Muscle layer of duodenum (tissue), 2 donors: ENCODE results near the gene USP43.

Experiments
- H3K27ac ChIP-seq: one replicate; pipeline ENCODE4 v1.7.0; 2013; ENCODE audit warnings: mild to moderate bottlenecking, low read length
- H3K27me3 ChIP-seq: one replicate; pipeline ENCODE4 v1.7.0; 2013; ENCODE audit warnings: low read depth, mild to moderate bottlenecking, control low read depth, low read length
- H3K36me3 ChIP-seq, 2 donors: one replicate each; pipeline ENCODE4 v1.7.0; 2013; ENCODE audit warnings: low read length in 2 of 2, control low read depth in 1 of 2, mild to moderate bottlenecking in 1 of 2; ENCODE audit not compliant: insufficient read depth in 2 of 2, control insufficient read depth in 1 of 2
- H3K4me1 ChIP-seq, 2 donors: one replicate each; pipeline ENCODE4 v1.7.0; 2013; ENCODE audit warnings: low read length in 2 of 2, mild to moderate bottlenecking in 2 of 2, control low read depth in 1 of 2, moderate library complexity in 1 of 2; ENCODE audit not compliant: insufficient read depth in 2 of 2, control insufficient read depth in 1 of 2
- H3K4me3 ChIP-seq, 2 donors: one replicate each; pipeline ENCODE4 v1.7.0; 2013; ENCODE audit warnings: low read length in 2 of 2, low read depth in 1 of 2, mild to moderate bottlenecking in 1 of 2
- H3K9me3 ChIP-seq, 2 donors: one replicate each; pipeline ENCODE4 v1.7.0; 2013; ENCODE audit warnings: low read length in 2 of 2, control low read depth in 1 of 2, mild to moderate bottlenecking in 1 of 2; ENCODE audit not compliant: control insufficient read depth in 1 of 2
- donor health status: healthy.

USP43 gene

GRCh38 chr17:9666461-9667050 is 21.2 kb downstream of the USP43 start:
- H3K27ac ChIP-seq: no peak overlapping the region
- H3K4me1 ChIP-seq: no peaks in the 10 kb centered on the region
- H3K4me3 ChIP-seq: no peak overlapping the region
- no peaks in the 10 kb centered on the region for H3K27me3 ChIP-seq
- H3K36me3 ChIP-seq: no peaks in the 10 kb centered on the region
- peaks cover 0 to 3% of the 10 kb centered on the region in 2 donors for H3K9me3 ChIP-seq

- no peak overlapping the region for H3K4me3 ChIP-seq
- no peaks in the 10 kb centered on the region for H3K36me3 ChIP-seq
- no peaks in the 10 kb centered on the region for H3K27me3 ChIP-seq
- H3K4me1 ChIP-seq: no peaks in the 10 kb centered on the region
- peaks cover 0 to 3% of the 10 kb centered on the region in 2 donors for H3K9me3 ChIP-seq
- no peak overlapping the region for H3K27ac ChIP-seq
Observed at GRCh38 chr17:9668517-9668916, 23.2 kb downstream of the USP43 start.

GRCh38 chr17:9669551-9670008 is 24.3 kb downstream of the USP43 start:
- Histone ChIP-seq H3K4me1 (no peaks in the 10 kb centered on the region), H3K36me3 (no peaks in the 10 kb centered on the region), H3K27ac (no peak overlapping the region), H3K27me3 (no peaks in the 10 kb centered on the region), H3K4me3 (no peak overlapping the region), H3K9me3 (peaks cover 0 to 3% of the 10 kb centered on the region in 2 donors)

- no peaks in the 10 kb centered on the region for H3K27me3 ChIP-seq
Observed at GRCh38 chr17:9670596-9670995, 25.3 kb downstream of the USP43 start.

GRCh38 chr17:9671559-9671958 is 26.2 kb downstream of the USP43 start:
- Histone ChIP-seq H3K36me3 (no peaks in the 10 kb centered on the region), H3K4me1 (no peaks in the 10 kb centered on the region), H3K9me3 (no peaks in the 10 kb centered on the region), H3K27ac (no peak overlapping the region), H3K4me3 (no peak overlapping the region), H3K27me3 (no peaks in the 10 kb centered on the region)

More at GRCh38 chr17:9670596-9670995, 25.3 kb downstream of the USP43 start:
- H3K4me1 ChIP-seq: no peaks in the 10 kb centered on the region
- peaks cover 0 to 3% of the 10 kb centered on the region in 2 donors for H3K9me3 ChIP-seq
- no peak overlapping the region for H3K27ac ChIP-seq
- H3K36me3 ChIP-seq: no peaks in the 10 kb centered on the region
- H3K4me3 ChIP-seq: no peak overlapping the region

- no peak overlapping the region for H3K27ac ChIP-seq
- no peaks in the 10 kb centered on the region for H3K27me3 ChIP-seq
- H3K36me3 ChIP-seq: no peaks in the 10 kb centered on the region
- H3K4me1 ChIP-seq: no peaks in the 10 kb centered on the region
- H3K4me3 ChIP-seq: no peak overlapping the region
- no peaks in the 10 kb centered on the region for H3K9me3 ChIP-seq
Observed at GRCh38 chr17:9672266-9672665, 26.9 kb downstream of the USP43 start.

- Histone ChIP-seq H3K27ac (no peak overlapping the region), H3K9me3 (no peaks in the 10 kb centered on the region), H3K27me3 (no peaks in the 10 kb centered on the region), H3K4me1 (no peaks in the 10 kb centered on the region), H3K36me3 (no peaks in the 10 kb centered on the region), H3K4me3 (no peak overlapping the region)
Observed at GRCh38 chr17:9672691-9673090, 27.4 kb downstream of the USP43 start.

- Histone ChIP-seq H3K9me3 (peaks cover 7 to 11% of the 10 kb centered on the region in 2 donors), H3K36me3 (no peaks in the 10 kb centered on the region), H3K4me3 (no peak overlapping the region), H3K4me1 (no peaks in the 10 kb centered on the region), H3K27me3 (no peaks in the 10 kb centered on the region), H3K27ac (no peak overlapping the region)
Observed at GRCh38 chr17:9676084-9676483, 30.8 kb downstream of the USP43 start.

GRCh38 chr17:9676820-9677310 is 31.5 kb downstream of the USP43 start:
- Histone ChIP-seq H3K36me3 (no peaks in the 10 kb centered on the region), H3K4me3 (no peak overlapping the region), H3K27ac (no peak overlapping the region), H3K9me3 (peaks cover 7 to 11% of the 10 kb centered on the region in 2 donors), H3K4me1 (no peaks in the 10 kb centered on the region), H3K27me3 (no peaks in the 10 kb centered on the region)

- Histone ChIP-seq H3K27ac (no peak overlapping the region), H3K27me3 (no peaks in the 10 kb centered on the region), H3K4me1 (no peaks in the 10 kb centered on the region), H3K4me3 (no peak overlapping the region), H3K9me3 (peaks cover 7 to 11% of the 10 kb centered on the region in 2 donors), H3K36me3 (no peaks in the 10 kb centered on the region)
Observed at GRCh38 chr17:9677411-9677810, 32.1 kb downstream of the USP43 start.

GRCh38 chr17:9677896-9678295 is 32.6 kb downstream of the USP43 start:
- no peak overlapping the region for H3K27ac ChIP-seq
- no peaks in the 10 kb centered on the region for H3K27me3 ChIP-seq
- H3K36me3 ChIP-seq: no peaks in the 10 kb centered on the region
- no peak overlapping the region for H3K4me3 ChIP-seq
- H3K9me3 ChIP-seq: peaks cover 7 to 11% of the 10 kb centered on the region in 2 donors
- H3K4me1 ChIP-seq: no peaks in the 10 kb centered on the region
